Liver (tissue), 3 donors: ENCODE measurements around the gene MBOAT1.

ENCODE experiments used
- EGR1 ChIP-seq, 2 donors: IDR thresholded peaks; 2 replicates each; pipeline ENCODE4 v1.6.1; 2016 to 2018; ENCODE audit warnings: antibody characterized with exemption in 2 of 2, low read depth in 2 of 2
- FOXA2 ChIP-seq: IDR thresholded peaks from 2 replicates; pipeline ENCODE4 v1.6.1; 2016; ENCODE audit warnings: antibody characterized with exemption
- GABPA ChIP-seq, 2 donors: IDR thresholded peaks in 1 of 2; conservative IDR thresholded peaks in 1 of 2; 2 replicates each; pipeline ENCODE4 v1.6.1; 2016; ENCODE audit warnings: antibody characterized with exemption in 2 of 2, mild to moderate bottlenecking in 1 of 2, moderate library complexity in 1 of 2
- JUND ChIP-seq, 2 donors: IDR thresholded peaks; 2 replicates each; pipeline ENCODE4 v1.6.1; 2016; ENCODE audit warnings: antibody characterized with exemption in 2 of 2
- RAD21 ChIP-seq, 2 donors: IDR thresholded peaks; 2 replicates each; pipeline ENCODE4 v1.6.1; 2016; ENCODE audit warnings: antibody characterized with exemption in 2 of 2, mild to moderate bottlenecking in 2 of 2
- RXRA ChIP-seq, 2 donors: IDR thresholded peaks; 2 replicates each; pipeline ENCODE4 v1.6.1; 2017 to 2018; ENCODE audit warnings: antibody characterized with exemption in 2 of 2, mild to moderate bottlenecking in 1 of 2
- SP1 ChIP-seq: IDR thresholded peaks from 2 replicates; pipeline ENCODE4 v1.6.1; 2018; ENCODE audit warnings: antibody characterized with exemption, mild to moderate bottlenecking
- TAF1 ChIP-seq: conservative IDR thresholded peaks from 2 replicates; pipeline ENCODE4 v1.6.1; 2016; ENCODE audit warnings: antibody characterized with exemption, mild to moderate bottlenecking
- YY1 ChIP-seq: IDR thresholded peaks from 2 replicates; pipeline ENCODE4 v1.6.1; 2016; ENCODE audit warnings: antibody characterized with exemption, mild to moderate bottlenecking
- TF ChIP-seq, protein P1 (sequence below): fragments of 150-350 bp; IDR thresholded peaks from 2 replicates; pipeline ENCODE4 v1.5.1; 2017; ENCODE audit warnings: improper control_type of control experiment, low read depth, low read length; ENCODE audit not compliant: missing input control
- TF ChIP-seq, protein P2 (sequence below): IDR thresholded peaks from 2 replicates; pipeline ENCODE4 v1.6.1; 2016; ENCODE audit warnings: antibody characterized with exemption
- donor health status: healthy.
- donor health status: healthy.

DNA sequence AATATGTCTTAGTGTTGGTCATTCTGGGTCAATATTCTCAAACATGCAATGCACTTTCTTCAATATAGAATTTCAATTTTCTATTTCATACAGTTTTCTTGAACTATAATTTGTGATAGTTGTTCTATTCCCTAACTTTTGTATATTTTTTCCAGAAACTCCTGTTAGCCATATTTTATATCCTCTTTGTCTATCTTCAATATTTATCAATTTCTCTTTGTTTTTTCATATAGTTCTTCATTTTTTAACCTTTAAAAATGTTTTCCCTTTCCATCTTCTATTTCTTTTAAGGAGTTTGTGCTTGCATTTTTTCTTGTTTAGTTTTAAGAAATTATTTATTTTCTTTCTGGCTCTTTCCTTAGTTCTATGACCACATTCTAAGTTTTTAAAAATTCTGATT, 42.0 kb upstream of the MBOAT1 start:
- TF ChIP-seq, protein P1, sequence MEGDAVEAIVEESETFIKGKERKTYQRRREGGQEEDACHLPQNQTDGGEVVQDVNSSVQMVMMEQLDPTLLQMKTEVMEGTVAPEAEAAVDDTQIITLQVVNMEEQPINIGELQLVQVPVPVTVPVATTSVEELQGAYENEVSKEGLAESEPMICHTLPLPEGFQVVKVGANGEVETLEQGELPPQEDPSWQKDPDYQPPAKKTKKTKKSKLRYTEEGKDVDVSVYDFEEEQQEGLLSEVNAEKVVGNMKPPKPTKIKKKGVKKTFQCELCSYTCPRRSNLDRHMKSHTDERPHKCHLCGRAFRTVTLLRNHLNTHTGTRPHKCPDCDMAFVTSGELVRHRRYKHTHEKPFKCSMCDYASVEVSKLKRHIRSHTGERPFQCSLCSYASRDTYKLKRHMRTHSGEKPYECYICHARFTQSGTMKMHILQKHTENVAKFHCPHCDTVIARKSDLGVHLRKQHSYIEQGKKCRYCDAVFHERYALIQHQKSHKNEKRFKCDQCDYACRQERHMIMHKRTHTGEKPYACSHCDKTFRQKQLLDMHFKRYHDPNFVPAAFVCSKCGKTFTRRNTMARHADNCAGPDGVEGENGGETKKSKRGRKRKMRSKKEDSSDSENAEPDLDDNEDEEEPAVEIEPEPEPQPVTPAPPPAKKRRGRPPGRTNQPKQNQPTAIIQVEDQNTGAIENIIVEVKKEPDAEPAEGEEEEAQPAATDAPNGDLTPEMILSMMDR = no peak
- TF ChIP-seq EGR1 (IDR thresholded peaks at IDR 0.05; ENCODE audit: low read depth in 2 of 2) = no peak
- TF ChIP-seq RAD21 (IDR thresholded peaks at IDR 0.05) = no peak
- no peak for TF ChIP-seq TAF1
- no peak for TF ChIP-seq JUND (IDR thresholded peaks at IDR 0.05)
- no peak for TF ChIP-seq YY1
- TF ChIP-seq GABPA (IDR thresholded peaks at IDR 0.05 in 1 of 2, conservative IDR thresholded peaks at IDR 0.05 in 1 of 2) = no peak
- no peak for TF ChIP-seq SP1
- no peak for TF ChIP-seq FOXA2
- no peak for TF ChIP-seq RXRA (IDR thresholded peaks at IDR 0.05)
- TF ChIP-seq, protein P2, sequence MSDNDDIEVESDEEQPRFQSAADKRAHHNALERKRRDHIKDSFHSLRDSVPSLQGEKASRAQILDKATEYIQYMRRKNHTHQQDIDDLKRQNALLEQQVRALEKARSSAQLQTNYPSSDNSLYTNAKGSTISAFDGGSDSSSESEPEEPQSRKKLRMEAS = no peak
